Activated T-cell treated with anti-CD3 and anti-CD28 coated beads, Interleukin-2, amount 50 U/mL, for 24 hours (primary cell): ENCODE results near the gene EIF4H.
"Not testable (repeated sequence)": the region's sequence is repeated elsewhere in the genome, so short reads cannot be mapped to it uniquely, and the experiment has no call there.

Experiments
- DNase-seq: peaks from one replicate; pipeline ENCODE4 v3.0.0-alpha.2; 2020
- H3K27ac Mint-ChIP-seq: 2 replicates; pipeline ENCODE4 v1.8.0; 2020; ENCODE audit warnings: mild to moderate bottlenecking, mixed read lengths
- H3K27me3 Mint-ChIP-seq: 2 replicates; pipeline ENCODE4 v1.8.0; 2020; ENCODE audit warnings: mixed read lengths
- H3K36me3 Mint-ChIP-seq: 2 replicates; pipeline ENCODE4 v1.8.0; 2020; ENCODE audit warnings: low read depth, mixed read lengths
- H3K4me1 Mint-ChIP-seq: 2 replicates; pipeline ENCODE4 v1.8.0; 2020; ENCODE audit warnings: low read depth, mixed read lengths
- H3K4me3 Mint-ChIP-seq: 2 replicates; pipeline ENCODE4 v1.8.0; 2020; ENCODE audit warnings: mild to moderate bottlenecking, moderate library complexity, mixed read lengths
- H3K9me3 Mint-ChIP-seq: 2 replicates; pipeline ENCODE4 v1.8.0; 2020; ENCODE audit warnings: mixed read lengths

EIF4H gene

DNA sequence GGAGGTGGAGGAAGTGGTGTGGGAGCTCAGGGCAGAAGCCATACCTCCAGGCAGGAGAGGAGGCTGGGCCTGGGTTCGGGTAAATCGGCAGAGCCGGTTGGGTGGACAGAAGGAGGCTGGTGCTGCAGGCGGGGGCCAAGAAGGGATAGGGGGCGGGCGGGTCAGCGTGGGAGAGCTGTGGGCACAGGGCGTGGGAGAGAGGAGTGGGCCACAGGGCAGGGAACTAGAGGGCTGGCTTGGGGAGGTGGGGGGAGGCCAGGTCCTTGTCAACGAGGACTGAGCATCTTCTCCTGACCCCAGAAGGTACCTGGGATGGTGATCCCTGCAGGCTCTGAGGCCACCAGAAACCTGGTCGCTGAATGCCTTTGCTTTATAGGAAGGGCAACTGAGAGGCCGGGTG is 47.6 kb downstream of the EIF4H start:
- H3K4me1 Mint-ChIP-seq, result peaks cover 13% of the 10 kb centered on the region
- peaks cover 32% of the 10 kb centered on the region for H3K36me3 Mint-ChIP-seq
- DNase-seq, result no peak
- H3K4me3 Mint-ChIP-seq, result no peak overlapping the region
- no peaks in the 10 kb centered on the region for H3K27me3 Mint-ChIP-seq
- H3K9me3 Mint-ChIP-seq, result no peaks in the 10 kb centered on the region
- H3K27ac Mint-ChIP-seq, result no peak overlapping the region

GRCh38 chr7:74222851-74223710 is 48.9 kb downstream of the EIF4H start:
- Mint-ChIP-seq H3K27me3 (no peaks in the 10 kb centered on the region), H3K4me1 (peaks cover 2% of the 10 kb centered on the region), H3K9me3 (no peaks in the 10 kb centered on the region), H3K4me3 (no peak overlapping the region), H3K36me3 (peaks cover 40% of the 10 kb centered on the region), H3K27ac (no peak overlapping the region)
- DNase-seq, result no peak

DNA sequence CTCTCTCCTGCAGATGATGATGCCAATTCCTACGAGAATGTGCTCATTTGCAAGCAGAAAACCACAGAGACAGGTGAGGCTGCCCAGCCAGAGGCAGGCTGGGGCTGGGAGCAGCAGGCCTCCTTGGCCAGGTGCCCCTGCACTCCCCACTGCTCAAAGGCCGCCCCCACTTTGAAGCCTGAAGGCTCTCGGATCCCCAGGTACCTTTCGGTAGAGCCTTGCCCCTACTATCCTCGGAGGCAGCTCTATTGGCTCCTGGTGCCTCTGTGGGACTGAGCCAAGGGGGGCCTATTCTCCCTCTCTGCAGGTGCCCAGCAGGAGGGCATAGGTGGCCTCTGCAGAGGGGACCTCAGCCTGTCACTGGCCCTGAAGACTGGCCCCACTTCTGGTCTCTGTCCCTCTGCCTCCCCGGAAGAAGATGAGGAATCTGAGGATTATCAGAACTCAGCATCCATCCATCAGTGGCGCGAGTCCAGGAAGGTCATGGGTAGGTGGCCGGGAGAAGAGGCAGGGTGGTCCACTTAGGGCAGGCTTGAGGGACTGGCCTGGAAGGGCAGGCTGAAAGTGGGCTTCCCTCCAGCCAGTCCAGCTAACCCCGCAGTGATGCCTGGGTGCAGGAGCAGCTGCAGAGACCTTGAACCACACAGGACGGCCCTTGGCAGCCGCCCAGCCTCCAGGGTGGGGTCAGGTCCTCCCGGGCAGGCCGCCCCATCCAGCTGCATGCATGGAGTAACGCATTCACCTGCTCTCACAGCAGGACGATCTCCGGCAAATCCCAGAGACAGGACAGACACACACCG is 49.8 kb downstream of the EIF4H start:
- Mint-ChIP-seq H3K36me3 (peaks cover 43% of the 10 kb centered on the region), H3K27ac (no peak overlapping the region)

GRCh38 chr7:74224511-74224832 is 50.3 kb downstream of the EIF4H start:
- Mint-ChIP-seq H3K4me3 (no peak overlapping the region), H3K27me3 (no peaks in the 10 kb centered on the region), H3K9me3 (no peaks in the 10 kb centered on the region), H3K27ac (no peak overlapping the region), H3K4me1 (no peaks in the 10 kb centered on the region), H3K36me3 (peaks cover 48% of the 10 kb centered on the region)
- no peak for DNase-seq

More for the DNA sequence above, 49.8 kb downstream of the EIF4H start:
- DNase-seq, result no peak
- H3K4me1 Mint-ChIP-seq, result no peaks in the 10 kb centered on the region
- no peaks in the 10 kb centered on the region for H3K27me3 Mint-ChIP-seq
- H3K4me3 Mint-ChIP-seq, result no peak overlapping the region
- no peaks in the 10 kb centered on the region for H3K9me3 Mint-ChIP-seq

DNA sequence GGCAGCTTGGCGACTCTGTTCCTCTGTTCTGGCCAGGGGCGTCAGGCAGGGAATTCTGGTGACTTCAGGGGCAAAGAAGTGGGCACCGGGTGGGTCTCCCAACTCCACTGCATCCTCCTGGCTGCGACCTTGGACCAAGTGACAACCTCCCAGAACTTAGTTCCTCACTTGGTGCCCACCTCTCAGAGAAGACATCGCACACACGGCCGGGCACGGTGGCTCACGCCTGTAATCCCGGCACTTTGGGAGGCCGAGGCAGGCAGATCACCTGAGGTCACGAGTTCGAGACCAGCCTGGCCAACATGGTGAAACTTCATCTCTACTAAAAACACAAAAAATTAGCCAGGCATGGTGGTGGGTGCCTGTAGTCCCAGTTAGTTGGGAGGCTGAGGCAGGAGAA is 50.8 kb downstream of the EIF4H start:
- H3K27me3 Mint-ChIP-seq, H3K4me1 Mint-ChIP-seq, H3K27ac Mint-ChIP-seq, DNase-seq, H3K4me3 Mint-ChIP-seq, H3K9me3 Mint-ChIP-seq: not testable (repeated sequence)
- peaks cover 53% of the 10 kb centered on the region for H3K36me3 Mint-ChIP-seq

- DNase-seq, result no peak
- peaks cover 58% of the 10 kb centered on the region for H3K36me3 Mint-ChIP-seq
- no peak overlapping the region for H3K27ac Mint-ChIP-seq
- H3K27me3 Mint-ChIP-seq, result no peaks in the 10 kb centered on the region
- no peak overlapping the region for H3K4me3 Mint-ChIP-seq
- no peaks in the 10 kb centered on the region for H3K4me1 Mint-ChIP-seq
- H3K9me3 Mint-ChIP-seq, result no peaks in the 10 kb centered on the region
These were observed 51.2 kb downstream of the EIF4H start for GRCh38 chr7:74225400-74225799.

GRCh38 chr7:74226633-74227032 is 52.5 kb downstream of the EIF4H start:
- no peak for DNase-seq
- Mint-ChIP-seq H3K36me3 (peaks cover 70% of the 10 kb centered on the region), H3K27ac (peak overlapping the region; percentile 51), H3K4me1 (no peaks in the 10 kb centered on the region), H3K27me3 (no peaks in the 10 kb centered on the region), H3K9me3 (no peaks in the 10 kb centered on the region), H3K4me3 (no peak overlapping the region)

- Mint-ChIP-seq H3K9me3 (no peaks in the 10 kb centered on the region), H3K4me3 (no peak overlapping the region), H3K27ac (no peak overlapping the region), H3K27me3 (no peaks in the 10 kb centered on the region), H3K4me1 (no peaks in the 10 kb centered on the region), H3K36me3 (peaks cover 86% of the 10 kb centered on the region)
- DNase-seq, result no peak
These were observed 55.1 kb downstream of the EIF4H start for GRCh38 chr7:74228951-74229900.

DNA sequence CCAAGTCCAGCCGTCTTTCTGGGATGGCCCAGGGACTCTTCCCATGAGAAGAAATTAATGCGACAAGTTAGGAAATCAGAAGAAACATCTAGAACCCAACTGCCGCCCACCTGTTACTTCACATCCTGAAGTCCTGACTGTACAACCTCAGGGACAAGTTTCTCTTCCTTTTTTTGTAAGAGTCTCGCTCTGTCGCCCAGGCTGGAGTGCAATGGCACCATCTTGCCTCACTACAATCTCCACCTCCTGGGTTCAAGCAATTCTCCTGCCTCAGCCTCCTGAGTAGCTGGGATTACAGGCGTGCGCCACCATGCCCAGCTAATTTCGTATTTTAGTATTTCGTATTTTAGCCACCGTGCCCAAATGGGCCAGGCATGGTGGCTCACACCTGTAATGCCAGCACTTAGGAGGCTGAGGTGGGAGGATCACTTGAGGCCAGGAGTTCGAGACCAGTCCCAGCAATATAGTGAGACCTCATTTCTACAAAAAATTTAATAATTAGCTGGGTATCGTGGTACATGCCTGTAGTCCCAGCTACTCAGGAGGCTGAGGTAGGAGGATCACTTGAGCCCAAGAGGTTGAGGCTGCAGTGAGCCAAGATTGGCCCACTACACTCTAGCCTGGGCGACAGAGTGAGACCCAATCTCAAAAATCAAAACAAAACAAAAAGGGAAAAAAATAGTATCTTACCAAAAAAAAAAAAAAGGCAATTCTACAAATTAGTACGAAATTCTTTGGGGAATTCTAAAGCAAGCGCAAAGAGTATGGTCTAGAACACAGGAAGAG is 56.5 kb downstream of the EIF4H start:
- Mint-ChIP-seq H3K4me3 (no peak overlapping the region), H3K27ac (peak overlapping the region; percentile 33)

DNA sequence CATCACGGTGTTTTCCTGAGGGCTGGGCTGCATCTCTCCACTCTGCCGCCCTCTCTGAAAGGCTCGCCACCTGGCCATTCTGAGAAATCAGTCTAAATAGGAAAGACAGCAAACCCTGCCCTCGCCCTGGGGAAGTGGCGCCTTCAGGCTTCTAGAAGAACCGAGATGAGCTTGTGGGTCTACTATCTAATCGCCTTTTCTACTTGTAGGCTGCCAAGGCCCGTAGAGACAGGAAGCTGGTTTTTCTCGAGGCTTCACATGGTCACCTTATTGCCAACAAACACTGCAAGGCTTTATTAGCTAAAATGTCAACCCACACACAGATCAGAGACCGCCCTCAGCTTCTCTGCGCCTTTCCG is 57.1 kb downstream of the EIF4H start:
- Mint-ChIP-seq H3K27ac (peak overlapping the region; percentile 33), H3K9me3 (no peaks in the 10 kb centered on the region), H3K27me3 (no peaks in the 10 kb centered on the region), H3K36me3 (peaks cover 88% of the 10 kb centered on the region), H3K4me1 (no peaks in the 10 kb centered on the region), H3K4me3 (no peak overlapping the region)
- DNase-seq, result no peak

More for the DNA sequence above, 56.5 kb downstream of the EIF4H start:
- H3K9me3 Mint-ChIP-seq, result no peaks in the 10 kb centered on the region
- no peak for DNase-seq
- no peaks in the 10 kb centered on the region for H3K4me1 Mint-ChIP-seq
- H3K27me3 Mint-ChIP-seq, result no peaks in the 10 kb centered on the region
- H3K36me3 Mint-ChIP-seq, result peaks cover 86% of the 10 kb centered on the region

GRCh38 chr7:74233655-74234285 is 59.6 kb downstream of the EIF4H start:
- Mint-ChIP-seq H3K9me3 (no peaks in the 10 kb centered on the region), H3K36me3 (peaks cover 98% of the 10 kb centered on the region), H3K27me3 (no peaks in the 10 kb centered on the region), H3K27ac (no peak overlapping the region), H3K4me3 (no peak overlapping the region), H3K4me1 (no peaks in the 10 kb centered on the region)
- no peak for DNase-seq

DNA sequence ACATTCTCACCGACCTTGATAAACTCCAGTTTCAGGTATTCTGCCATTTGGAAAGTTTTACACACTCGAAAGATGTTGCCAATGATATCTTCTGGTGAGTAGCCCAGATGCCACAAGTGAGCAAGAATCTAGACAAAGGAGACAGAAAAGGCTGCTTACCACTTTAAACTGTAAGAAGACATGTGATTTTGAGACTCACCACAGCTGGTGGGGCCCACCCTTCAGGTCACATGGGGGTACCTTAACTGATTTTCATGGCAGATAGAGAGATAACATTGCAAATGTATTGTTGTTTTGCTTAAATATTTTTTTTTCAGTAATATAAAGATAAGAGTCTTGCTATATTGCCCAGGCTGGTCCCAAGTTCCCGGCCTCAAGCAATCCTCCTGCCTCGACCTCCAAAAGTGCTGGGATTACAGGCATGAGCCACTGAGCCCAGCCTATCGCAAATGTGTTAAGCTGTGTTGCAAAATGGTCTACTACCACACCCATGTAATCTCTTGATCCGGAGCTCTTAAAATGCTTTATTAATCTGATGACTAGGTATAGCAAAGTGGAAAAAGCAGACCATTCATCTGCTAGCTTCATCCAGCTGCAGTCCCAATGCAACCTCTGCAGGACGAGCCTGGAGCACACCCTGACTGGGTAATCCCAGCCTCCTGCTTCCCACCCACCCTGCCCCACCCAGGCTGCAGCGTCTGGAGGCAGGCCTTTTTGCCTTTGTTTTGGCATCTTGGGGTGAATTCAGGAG is 61.5 kb downstream of the EIF4H start:
- no peak for DNase-seq
- Mint-ChIP-seq H3K4me1 (no peaks in the 10 kb centered on the region), H3K36me3 (peaks cover 98% of the 10 kb centered on the region), H3K27me3 (no peaks in the 10 kb centered on the region), H3K9me3 (no peaks in the 10 kb centered on the region), H3K27ac (no peak overlapping the region), H3K4me3 (no peak overlapping the region)

GRCh38 chr7:74236284-74236683 is 62.1 kb downstream of the EIF4H start:
- no peak for DNase-seq
- Mint-ChIP-seq H3K27me3 (no peaks in the 10 kb centered on the region), H3K4me1 (no peaks in the 10 kb centered on the region), H3K9me3 (no peaks in the 10 kb centered on the region), H3K4me3 (no peak overlapping the region), H3K36me3 (peaks cover 98% of the 10 kb centered on the region), H3K27ac (no peak overlapping the region)
